GM23248 (cell line): ENCODE data around the gene CAMTA1.

Source experiments
- EZH2 ChIP-seq: fragments of 200-600 bp; sonication (generic); IDR thresholded peaks from 2 replicates; pipeline ENCODE4 v1.6.1; 2018; ENCODE audit warnings: antibody characterized with exemption, mild to moderate bottlenecking; ENCODE audit not compliant: insufficient read depth, poor library complexity, severe bottlenecking
- EZH2phosphoT487 ChIP-seq: fragments of 200-600 bp; sonication (generic); IDR thresholded peaks from 2 replicates; pipeline ENCODE4 v1.6.1; 2018; ENCODE audit warnings: antibody characterized with exemption, moderate library complexity, mild to moderate bottlenecking, low read depth; ENCODE audit not compliant: insufficient read depth

DNA sequence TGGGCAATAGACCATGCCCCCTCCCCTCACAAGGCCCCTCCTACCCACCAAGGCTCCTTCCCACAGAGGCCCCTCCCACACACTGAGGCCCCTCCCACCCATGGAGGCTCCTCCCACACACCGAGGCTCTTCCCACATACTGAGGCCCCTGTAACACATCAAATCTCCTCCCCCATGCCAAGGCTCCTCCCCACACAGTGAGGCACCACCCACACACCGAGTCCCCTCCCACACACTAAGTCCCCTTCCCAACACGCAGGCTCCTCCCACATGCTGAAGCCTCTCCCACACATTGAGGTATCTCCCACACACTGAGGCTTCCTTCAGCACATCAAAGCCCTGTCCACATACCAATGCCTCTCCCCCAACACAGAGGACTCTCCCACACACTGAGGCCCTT is 391.8 kb downstream of the CAMTA1 start:
- TF ChIP-seq EZH2phosphoT487 = no peak
- TF ChIP-seq EZH2 = no peak
